DND-41 (cell line): ENCODE results near the gene DEPP1.
A peak's percentile ranks its signal among the peaks of the same experiment; 100 is the strongest.

ENCODE experiments used
- ATAC-seq: fragments of 200-7000 bp; cut with Tn5 transposase; 3 replicates; pipeline ENCODE4 v1.9.1; 2021; ENCODE audit warnings: low read depth; ENCODE audit not compliant: insufficient read depth
- DNase-seq: peaks from one replicate; pipeline ENCODE4 v3.0.0-alpha.2; 2020
- H2AFZ ChIP-seq: 2 replicates; pipeline ENCODE4 v1.6.0; 2012; ENCODE audit warnings: low read depth, low read length
- H3K27ac ChIP-seq: 2 replicates; pipeline ENCODE4 v1.5.1; 2012; ENCODE audit warnings: low read length, inconsistent platforms
- H3K27me3 ChIP-seq: fragments of 200-600 bp; sonication (generic); 2 replicates; pipeline ENCODE4 v1.6.0; 2012; ENCODE audit warnings: low read length, mild to moderate bottlenecking, inconsistent platforms; ENCODE audit not compliant: insufficient read depth, poor library complexity
- H3K36me3 ChIP-seq: 2 replicates; pipeline ENCODE4 v1.5.1; 2012; ENCODE audit warnings: low read length, inconsistent platforms; ENCODE audit not compliant: insufficient read depth
- H3K4me1 ChIP-seq: 2 replicates; pipeline ENCODE4 v1.5.1; 2012; ENCODE audit warnings: mild to moderate bottlenecking, low read length; ENCODE audit not compliant: insufficient read depth
- H3K4me2 ChIP-seq: 2 replicates; pipeline ENCODE4 v1.6.0; 2012; ENCODE audit warnings: mild to moderate bottlenecking, moderate library complexity, low read length, inconsistent platforms; ENCODE audit not compliant: insufficient read depth
- H3K4me3 ChIP-seq, 2 experiments: fragments of 200-600 bp in 1 of 2; shearing (Covaris generic) in 1 of 2; 2 replicates each; pipeline ENCODE4 v1.5.1; 2012 to 2016; ENCODE audit warnings: inconsistent platforms in 2 of 2, low read length in 2 of 2, mild to moderate bottlenecking in 2 of 2, low read depth in 1 of 2, moderate library complexity in 1 of 2
- H3K79me2 ChIP-seq: 2 replicates; pipeline ENCODE4 v1.6.0; 2012; ENCODE audit warnings: low read length, inconsistent platforms; ENCODE audit not compliant: insufficient read depth
- H3K9ac ChIP-seq: 2 replicates; pipeline ENCODE4 v1.6.0; 2012; ENCODE audit warnings: low read depth, mild to moderate bottlenecking, inconsistent platforms, low read length, moderate library complexity
- H3K9me3 ChIP-seq: 2 replicates; pipeline ENCODE4 v1.5.1; 2012; ENCODE audit warnings: low read length, moderate library complexity, mild to moderate bottlenecking, inconsistent platforms; ENCODE audit not compliant: insufficient read depth, severe bottlenecking
- H4K20me1 ChIP-seq: 2 replicates; pipeline ENCODE4 v1.6.0; 2012; ENCODE audit warnings: low read length; ENCODE audit not compliant: insufficient read depth
- EZH2 ChIP-seq: IDR thresholded peaks from 3 replicates; pipeline ENCODE4 v1.6.1; 2012; ENCODE audit warnings: borderline replicate concordance, low read depth, mild to moderate bottlenecking, moderate library complexity, low read length, inconsistent platforms; ENCODE audit not compliant: severe bottlenecking
- TF ChIP-seq, protein P1 (sequence below): IDR thresholded peaks from 2 replicates; pipeline ENCODE4 v1.5.1; 2012; ENCODE audit warnings: borderline replicate concordance, low read length, moderate library complexity, mild to moderate bottlenecking; ENCODE audit not compliant: poor library complexity, severe bottlenecking; ENCODE audit errors: extremely low read depth

The DEPP1 gene

GRCh38 chr10:44992732-44993225, 14.2 kb upstream of the DEPP1 start:
- no peak for DNase-seq
- no peak for TF ChIP-seq EZH2
- H3K27me3 ChIP-seq: no peaks in the 10 kb centered on the region
- H3K36me3 ChIP-seq: no peaks in the 10 kb centered on the region
- no peak for ATAC-seq
- H3K27ac ChIP-seq: no peak overlapping the region; the same call in 1 of the 2 replicates
- peaks cover 42% of the 10 kb centered on the region for H3K4me1 ChIP-seq
- no peaks in the 10 kb centered on the region for H3K9me3 ChIP-seq
- no peak overlapping the region for H3K9ac ChIP-seq
- no peaks in the 10 kb centered on the region for H4K20me1 ChIP-seq
- no peak overlapping the region for H3K4me3 ChIP-seq
- no peaks in the 10 kb centered on the region for H3K79me2 ChIP-seq
- no peak overlapping the region for H3K4me2 ChIP-seq
- no peak overlapping the region for H2AFZ ChIP-seq

DNA sequence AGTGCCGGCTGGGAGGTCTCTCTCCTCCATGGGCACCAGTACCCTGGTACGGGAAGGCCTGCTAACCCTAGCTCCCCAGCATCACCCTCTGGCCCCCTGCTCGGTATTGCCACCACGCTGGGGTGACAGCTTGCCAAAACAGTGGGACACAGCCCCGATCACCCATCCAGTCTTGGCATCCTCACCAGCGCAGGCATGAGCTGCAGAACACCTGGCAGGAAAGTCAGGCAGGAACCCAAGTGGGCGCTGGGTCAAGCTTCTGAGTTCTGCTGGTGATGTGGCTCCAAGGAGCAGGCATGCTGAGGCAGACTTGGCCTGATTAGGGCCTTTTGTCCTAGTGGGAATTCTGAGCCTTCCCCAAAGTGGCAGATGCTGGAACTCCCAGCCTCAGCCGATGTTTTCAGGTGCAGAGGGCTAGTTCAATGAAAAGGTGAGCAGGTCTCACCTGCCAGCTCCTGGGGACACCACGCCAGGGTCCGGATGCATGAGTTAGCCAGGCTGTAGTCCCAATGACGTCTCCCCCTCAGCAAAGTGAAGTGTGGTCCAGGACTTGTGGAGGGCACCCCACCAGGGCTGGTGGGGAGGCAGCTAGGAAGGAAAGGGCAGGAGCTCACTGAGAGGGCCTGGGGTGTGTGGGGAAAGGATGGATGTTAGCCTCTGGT, 13.6 kb upstream of the DEPP1 start:
- ATAC-seq: no peak

DNA sequence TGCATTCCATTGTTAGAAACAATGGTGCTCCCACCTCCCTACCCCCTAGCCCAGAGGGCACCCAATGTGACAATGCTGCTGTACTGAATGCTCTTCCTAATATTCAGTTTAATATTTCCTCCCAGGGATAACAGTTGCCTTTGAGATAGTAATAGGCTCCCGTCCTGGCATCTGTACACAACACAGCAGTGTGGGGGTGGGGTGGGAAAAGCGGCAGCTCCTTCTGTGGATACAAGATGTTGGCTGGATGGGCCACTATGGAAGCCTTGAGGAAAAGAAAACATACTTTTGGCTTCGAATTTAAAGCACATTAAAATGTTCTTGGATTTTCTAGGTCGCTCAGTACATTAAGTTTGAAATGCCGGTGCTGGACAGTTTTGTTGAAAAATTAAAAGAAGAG, 13.0 kb upstream of the DEPP1 start:
- no peak overlapping the region for H3K9ac ChIP-seq
- no peak overlapping the region for H2AFZ ChIP-seq
- no peak for TF ChIP-seq EZH2
- TF ChIP-seq, protein P1, sequence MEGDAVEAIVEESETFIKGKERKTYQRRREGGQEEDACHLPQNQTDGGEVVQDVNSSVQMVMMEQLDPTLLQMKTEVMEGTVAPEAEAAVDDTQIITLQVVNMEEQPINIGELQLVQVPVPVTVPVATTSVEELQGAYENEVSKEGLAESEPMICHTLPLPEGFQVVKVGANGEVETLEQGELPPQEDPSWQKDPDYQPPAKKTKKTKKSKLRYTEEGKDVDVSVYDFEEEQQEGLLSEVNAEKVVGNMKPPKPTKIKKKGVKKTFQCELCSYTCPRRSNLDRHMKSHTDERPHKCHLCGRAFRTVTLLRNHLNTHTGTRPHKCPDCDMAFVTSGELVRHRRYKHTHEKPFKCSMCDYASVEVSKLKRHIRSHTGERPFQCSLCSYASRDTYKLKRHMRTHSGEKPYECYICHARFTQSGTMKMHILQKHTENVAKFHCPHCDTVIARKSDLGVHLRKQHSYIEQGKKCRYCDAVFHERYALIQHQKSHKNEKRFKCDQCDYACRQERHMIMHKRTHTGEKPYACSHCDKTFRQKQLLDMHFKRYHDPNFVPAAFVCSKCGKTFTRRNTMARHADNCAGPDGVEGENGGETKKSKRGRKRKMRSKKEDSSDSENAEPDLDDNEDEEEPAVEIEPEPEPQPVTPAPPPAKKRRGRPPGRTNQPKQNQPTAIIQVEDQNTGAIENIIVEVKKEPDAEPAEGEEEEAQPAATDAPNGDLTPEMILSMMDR: no peak
- H3K9me3 ChIP-seq: no peaks in the 10 kb centered on the region
- ATAC-seq: no peak
- H3K4me2 ChIP-seq: no peak overlapping the region
- no peak overlapping the region for H3K27ac ChIP-seq
- H3K4me1 ChIP-seq: peaks cover 29% of the 10 kb centered on the region
- no peak for DNase-seq
- H3K27me3 ChIP-seq: no peaks in the 10 kb centered on the region
- no peak overlapping the region for H3K4me3 ChIP-seq
- no peaks in the 10 kb centered on the region for H3K36me3 ChIP-seq
- H4K20me1 ChIP-seq: no peaks in the 10 kb centered on the region
- no peaks in the 10 kb centered on the region for H3K79me2 ChIP-seq

More for the DNA sequence above, 13.6 kb upstream of the DEPP1 start:
- TF ChIP-seq, protein P1: no peak
- no peak for TF ChIP-seq EZH2
- Histone ChIP-seq H3K79me2 (no peaks in the 10 kb centered on the region), H3K4me1 (peaks cover 36% of the 10 kb centered on the region), H4K20me1 (no peaks in the 10 kb centered on the region), H2AFZ (no peak overlapping the region), H3K9ac (no peak overlapping the region), H3K27ac (no peak overlapping the region; the same call in 1 of the 2 replicates), H3K27me3 (no peaks in the 10 kb centered on the region), H3K4me2 (no peak overlapping the region), H3K4me3 (no peak overlapping the region), H3K9me3 (no peaks in the 10 kb centered on the region), H3K36me3 (no peaks in the 10 kb centered on the region)
- DNase-seq: peak; percentile 3

DNA sequence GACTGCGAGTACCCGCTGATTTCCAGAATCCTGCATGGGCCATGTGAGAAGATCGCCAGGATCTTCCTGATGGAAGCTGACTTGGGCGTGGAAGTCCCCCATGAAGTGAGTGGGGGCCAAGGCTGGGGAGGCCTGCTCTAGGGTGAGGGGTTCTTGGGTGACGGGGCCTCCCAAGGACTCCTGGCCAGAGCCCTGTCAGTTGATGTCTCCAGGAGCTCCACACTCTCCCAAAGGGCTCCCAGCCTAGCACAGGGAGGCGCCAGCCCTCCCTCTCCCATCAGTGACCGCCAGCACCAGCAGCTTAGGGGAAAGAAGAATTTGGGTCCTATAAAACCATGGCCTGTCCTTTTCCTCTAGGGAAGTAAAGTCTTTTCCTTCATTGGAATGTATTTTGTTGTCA, 12.4 kb upstream of the DEPP1 start:
- H3K27ac ChIP-seq: no peak overlapping the region

More for the DNA sequence above, 12.4 kb upstream of the DEPP1 start:
- H3K79me2 ChIP-seq: no peaks in the 10 kb centered on the region
- DNase-seq (no peak), ATAC-seq (no peak)
- H3K4me2 ChIP-seq: no peak overlapping the region
- peaks cover 23% of the 10 kb centered on the region for H3K4me1 ChIP-seq
- TF ChIP-seq, protein P1: no peak
- TF ChIP-seq EZH2: no peak
- no peaks in the 10 kb centered on the region for H3K27me3 ChIP-seq
- no peak overlapping the region for H3K4me3 ChIP-seq
- H3K9ac ChIP-seq: no peak overlapping the region
- no peak overlapping the region for H2AFZ ChIP-seq
- no peaks in the 10 kb centered on the region for H3K36me3 ChIP-seq
- no peaks in the 10 kb centered on the region for H3K9me3 ChIP-seq
- no peaks in the 10 kb centered on the region for H4K20me1 ChIP-seq
